B cell (primary cell): ENCODE results near the gene FHIT. TPM values are rescaled to one million over a fixed set of nuclear protein-coding genes. Genes with fewer than 3 reads are reported as not detected.

Source experiments
- ATAC-seq: fragments of 200-7000 bp; cut with Tn5 transposase; one replicate; pipeline ENCODE4 v1.10.0; 2021; ENCODE audit warnings: low read depth, mild to moderate bottlenecking, moderate number of reproducible peaks, moderate library complexity
- CTCF ChIA-PET: fragments of 350-600 bp; sonication (Branson Sonifier 250); formaldehyde crosslinking; loops from one replicate; lab custom pipeline; 2021; ENCODE audit warnings: antibody characterized with exemption, inconsistent platforms; lab: Charles Lee
- POLR2A ChIA-PET: fragments of 350-600 bp; sonication (Branson Sonifier 250); formaldehyde crosslinking; loops from one replicate; lab custom pipeline; 2021; ENCODE audit warnings: antibody characterized with exemption; lab: Charles Lee
- DNase-seq: peaks from one replicate; pipeline ENCODE4 v3.0.0; 2013
- H2AFZ ChIP-seq: 2 replicates; pipeline ENCODE4 v1.6.1; 2012; ENCODE audit warnings: mild to moderate bottlenecking, low read depth, low read length; ENCODE audit not compliant: insufficient read depth, poor library complexity, severe bottlenecking
- H3K27ac ChIP-seq, 2 donors: 1 replicate in 1 of 2; 2 replicates in 1 of 2; pipeline ENCODE4 v1.5.1; 2012 to 2013; ENCODE audit warnings: low read length in 2 of 2, mild to moderate bottlenecking in 2 of 2, moderate library complexity in 1 of 2
- H3K27me3 ChIP-seq, 4 experiments: fragments of 200-600 bp in 1 of 4; sonication (generic) in 1 of 4; replicated peaks in 1 of 4; 1 replicate in 2 of 4; 2 replicates in 2 of 4; pipeline versions ENCODE4 v1.6.1 to v1.7.0; 2013 to 2016; ENCODE audit warnings: low read length in 3 of 4, mild to moderate bottlenecking in 2 of 4, mixed read lengths in 1 of 4, moderate library complexity in 1 of 4; ENCODE audit not compliant: insufficient read depth in 4 of 4, control insufficient read depth in 3 of 4; ENCODE audit errors: control extremely low read depth in 1 of 4
- H3K36me3 ChIP-seq, 2 experiments: replicated peaks in 1 of 2; 1 replicate in 1 of 2; 2 replicates in 1 of 2; pipeline versions ENCODE4 v1.6.1 to v1.7.1; 2013; ENCODE audit warnings: low read length in 1 of 2; ENCODE audit not compliant: insufficient read depth in 2 of 2, control insufficient read depth in 1 of 2; ENCODE audit errors: control extremely low read depth in 1 of 2, extremely low read depth in 1 of 2
- H3K4me1 ChIP-seq, 2 donors: fragments of 200-600 bp in 1 of 2; sonication (generic) in 1 of 2; 1 replicate in 1 of 2; 2 replicates in 1 of 2; pipeline versions ENCODE4 v1.5.1 to v1.6.1; 2013 to 2017; ENCODE audit warnings: low read length in 2 of 2; ENCODE audit not compliant: control insufficient read depth in 2 of 2, insufficient read depth in 2 of 2
- H3K4me2 ChIP-seq: replicated peaks from 2 replicates; pipeline ENCODE3; 2012; ENCODE audit warnings: mild to moderate bottlenecking, low read depth, low read length; ENCODE audit not compliant: poor library complexity, severe bottlenecking
- H3K4me3 ChIP-seq, 5 experiments: fragments of 200-600 bp in 1 of 5; sonication (generic) in 1 of 5; 1 replicate in 3 of 5; 2 replicates in 2 of 5; pipeline versions ENCODE4 v1.5.1 to v1.7.0; 2011 to 2016; ENCODE audit warnings: low read length in 4 of 5, mild to moderate bottlenecking in 4 of 5, low read depth in 2 of 5, control low read depth in 1 of 5, moderate library complexity in 1 of 5; ENCODE audit not compliant: insufficient read depth in 1 of 5; ENCODE audit errors: control extremely low read depth in 1 of 5, extremely low read depth in 1 of 5
- H3K79me2 ChIP-seq: fragments of 200-600 bp; sonication (generic); one replicate; pipeline ENCODE4 v1.6.0; 2016; ENCODE audit warnings: low read length; ENCODE audit not compliant: control insufficient read depth, insufficient read depth
- H3K9ac ChIP-seq: fragments of 200-600 bp; sonication (generic); 2 replicates; pipeline ENCODE4 v1.6.1; 2017; ENCODE audit warnings: mild to moderate bottlenecking, low read length, moderate library complexity
- H3K9me3 ChIP-seq, 3 donors: one replicate each; pipeline versions ENCODE4 v1.6.1 to v1.7.1; 2013; ENCODE audit warnings: low read length in 2 of 3; ENCODE audit not compliant: control insufficient read depth in 2 of 3, insufficient read depth in 1 of 3; ENCODE audit errors: control extremely low read depth in 1 of 3
- H4K20me1 ChIP-seq: 2 replicates; pipeline ENCODE4 v1.6.0; 2012; ENCODE audit warnings: mild to moderate bottlenecking, low read length; ENCODE audit not compliant: insufficient read depth, control insufficient read depth, poor library complexity, severe bottlenecking
- H3K27ac Mint-ChIP-seq: one replicate; pipeline ENCODE4 v1.8.0; 2021; ENCODE audit warnings: mixed read lengths
- H3K27me3 Mint-ChIP-seq: one replicate; pipeline ENCODE4 v1.8.0; 2021; ENCODE audit warnings: mixed read lengths
- H3K4me1 Mint-ChIP-seq: one replicate; pipeline ENCODE4 v1.8.0; 2021; ENCODE audit warnings: mixed read lengths
- H3K4me3 Mint-ChIP-seq: one replicate; pipeline ENCODE4 v1.8.0; 2021; ENCODE audit warnings: mixed read lengths
- H3K9me3 Mint-ChIP-seq: one replicate; pipeline ENCODE4 v1.8.0; 2022; ENCODE audit warnings: mixed read lengths; ENCODE audit not compliant: insufficient read depth
- CTCF ChIP-seq: fragments of 200-600 bp; IDR thresholded peaks from one replicate; pipeline ENCODE4 v1.8.0; 2022; ENCODE audit warnings: antibody characterized with exemption, mild to moderate bottlenecking
- EZH2 ChIP-seq: IDR thresholded peaks from 2 replicates; pipeline ENCODE4 v1.6.1; 2012; ENCODE audit warnings: borderline replicate concordance, low read depth, mild to moderate bottlenecking, moderate library complexity, low read length; ENCODE audit not compliant: insufficient read depth, poor library complexity, severe bottlenecking
- WGBS: methylation state at CpG from one replicate; pipeline ENCODE4 v1.1.5; 2013; ENCODE audit warnings: missing lambda C conversion rate; ENCODE audit not compliant: insufficient coverage; 5-methylcytosine and 5-hydroxymethylcytosine counted together
- intact Hi-C: fragments of 100-400 bp; cut with micrococcal nuclease; formaldehyde crosslinking; loops from one replicate; pipeline ENCODE4 v1.10.0; 2022
- polyA plus RNA-seq: library from polyadenylated mRNA; depleted of rRNA; stranded (reverse); fragments of >200 nt; gene quantifications from 2 replicates; pipeline ENCODE4 v1.2.3, GENCODE V29; 2012
- total RNA-seq, 2 donors: library from RNA; stranded (reverse); fragments of 120-200 nt in 1 of 2; gene quantifications; 1 replicate in 1 of 2; 2 replicates in 1 of 2; pipeline versions ENCODE4 v1.2.3 to v1.2.4, GENCODE V29; 2013 to 2022

Gene FHIT
- total and polyA plus RNA-seq, 2 donors (not counting 1 experiment from before 2014, with no cell fraction given) = 1.7 to 7.8 TPM

- no peak overlapping the region for H3K4me3 Mint-ChIP-seq
- ChIA-PET POLR2A (no interaction called here), CTCF (no interaction called here)
- H3K4me1 Mint-ChIP-seq = no peaks in the 10 kb centered on the region
- no peaks in the 10 kb centered on the region for H3K27me3 ChIP-seq
- H3K4me1 ChIP-seq = no peaks in the 10 kb centered on the region
- TF ChIP-seq CTCF = no peak
- TF ChIP-seq EZH2 = no peak
- intact Hi-C loops = no loop called here
- H3K27me3 Mint-ChIP-seq = no peaks in the 10 kb centered on the region
- no peak overlapping the region for H3K27ac Mint-ChIP-seq
- no peaks in the 10 kb centered on the region for H3K9me3 ChIP-seq
- H3K4me3 ChIP-seq = no peak overlapping the region
- no peaks in the 10 kb centered on the region for H4K20me1 ChIP-seq
- WGBS = no CpG with 5 or more reads among the region's 2 CpGs
- ATAC-seq (no peak), DNase-seq (no peak)
- peaks cover 2% of the 10 kb centered on the region for H3K9me3 Mint-ChIP-seq
- H3K36me3 ChIP-seq = no peaks in the 10 kb centered on the region
- H2AFZ ChIP-seq = no peak overlapping the region
- H3K27ac ChIP-seq = no peak overlapping the region
- no peak overlapping the region for H3K9ac ChIP-seq
- no peak overlapping the region for H3K4me2 ChIP-seq
- H3K79me2 ChIP-seq = no peaks in the 10 kb centered on the region
These were observed 848.3 kb downstream of the FHIT start for GRCh38 chr3:60402931-60403330.

- ATAC-seq = no peak
- Mint-ChIP-seq H3K27me3 (no peaks in the 10 kb centered on the region), H3K4me1 (no peaks in the 10 kb centered on the region), H3K27ac (no peak overlapping the region), H3K4me3 (no peak overlapping the region), H3K9me3 (peaks cover 5% of the 10 kb centered on the region)
- H3K4me1 ChIP-seq = no peaks in the 10 kb centered on the region
- no peak for DNase-seq
- no peaks in the 10 kb centered on the region for H3K9me3 ChIP-seq
- 83% methylated on average over 3 of the region's 7 CpGs for WGBS
- no peak overlapping the region for H3K9ac ChIP-seq
- H3K27ac ChIP-seq = no peak overlapping the region
- CTCF ChIA-PET = no interaction called here
- intact Hi-C loops = no loop called here
- no peak overlapping the region for H3K4me3 ChIP-seq
- no peaks in the 10 kb centered on the region for H3K79me2 ChIP-seq
- no peak for TF ChIP-seq CTCF
- TF ChIP-seq EZH2 = no peak
- no peak overlapping the region for H3K4me2 ChIP-seq
- H4K20me1 ChIP-seq = no peaks in the 10 kb centered on the region
- no peak overlapping the region for H2AFZ ChIP-seq
- POLR2A ChIA-PET = no interaction called here
- no peaks in the 10 kb centered on the region for H3K27me3 ChIP-seq
- no peaks in the 10 kb centered on the region for H3K36me3 ChIP-seq
These were observed 851.1 kb downstream of the FHIT start for GRCh38 chr3:60399861-60400845.
